ENCODE results near the gene ASTN2. TPM values are rescaled to one million over a fixed set of nuclear protein-coding genes. Genes with fewer than 3 reads are reported as not detected.

The ASTN2 gene
- total RNA-seq, 1 donor from 2014 or later, result 12.2 TPM

GRCh38 chr9:116706310-116707290, 708.3 kb downstream of the ASTN2 start:
- H3K36me3 ChIP-seq (ENCODE audit: control insufficient read depth, insufficient read depth, low read length), result no peaks in the 10 kb centered on the region
- DNase-seq (ENCODE audit: low read depth), result no peak
- TF ChIP-seq, protein P1, sequence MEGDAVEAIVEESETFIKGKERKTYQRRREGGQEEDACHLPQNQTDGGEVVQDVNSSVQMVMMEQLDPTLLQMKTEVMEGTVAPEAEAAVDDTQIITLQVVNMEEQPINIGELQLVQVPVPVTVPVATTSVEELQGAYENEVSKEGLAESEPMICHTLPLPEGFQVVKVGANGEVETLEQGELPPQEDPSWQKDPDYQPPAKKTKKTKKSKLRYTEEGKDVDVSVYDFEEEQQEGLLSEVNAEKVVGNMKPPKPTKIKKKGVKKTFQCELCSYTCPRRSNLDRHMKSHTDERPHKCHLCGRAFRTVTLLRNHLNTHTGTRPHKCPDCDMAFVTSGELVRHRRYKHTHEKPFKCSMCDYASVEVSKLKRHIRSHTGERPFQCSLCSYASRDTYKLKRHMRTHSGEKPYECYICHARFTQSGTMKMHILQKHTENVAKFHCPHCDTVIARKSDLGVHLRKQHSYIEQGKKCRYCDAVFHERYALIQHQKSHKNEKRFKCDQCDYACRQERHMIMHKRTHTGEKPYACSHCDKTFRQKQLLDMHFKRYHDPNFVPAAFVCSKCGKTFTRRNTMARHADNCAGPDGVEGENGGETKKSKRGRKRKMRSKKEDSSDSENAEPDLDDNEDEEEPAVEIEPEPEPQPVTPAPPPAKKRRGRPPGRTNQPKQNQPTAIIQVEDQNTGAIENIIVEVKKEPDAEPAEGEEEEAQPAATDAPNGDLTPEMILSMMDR (IDR thresholded peaks at IDR 0.05; ENCODE audit: insufficient read depth, low read length, poor library complexity, severe bottlenecking), result no peak
- H3K4me3 ChIP-seq (ENCODE audit: low read depth, low read length), result no peak overlapping the region
- no peaks in the 10 kb centered on the region for H3K27me3 ChIP-seq (ENCODE audit: control insufficient read depth, insufficient read depth, low read length)

GRCh38 chr9:116705531-116705930, 709.3 kb downstream of the ASTN2 start:
- Histone ChIP-seq H3K27me3 (ENCODE audit: control insufficient read depth, insufficient read depth, low read length) (no peaks in the 10 kb centered on the region), H3K36me3 (ENCODE audit: control insufficient read depth, insufficient read depth, low read length) (no peaks in the 10 kb centered on the region), H3K4me3 (ENCODE audit: low read depth, low read length) (no peak overlapping the region)
- no peak for DNase-seq (ENCODE audit: low read depth)
- TF ChIP-seq, protein P1 (IDR thresholded peaks at IDR 0.05; ENCODE audit: insufficient read depth, low read length, poor library complexity, severe bottlenecking), result no peak

- no peaks in the 10 kb centered on the region for H3K27me3 ChIP-seq (ENCODE audit: control insufficient read depth, insufficient read depth, low read length)
- TF ChIP-seq, protein P1 (IDR thresholded peaks at IDR 0.05; ENCODE audit: insufficient read depth, low read length, poor library complexity, severe bottlenecking), result no peak
- no peak for DNase-seq (ENCODE audit: low read depth)
- no peak overlapping the region for H3K4me3 ChIP-seq (ENCODE audit: low read depth, low read length)
- H3K36me3 ChIP-seq (ENCODE audit: control insufficient read depth, insufficient read depth, low read length), result peaks cover 1% of the 10 kb centered on the region
Observed at GRCh38 chr9:116704470-116704869, 710.4 kb downstream of the ASTN2 start.

GRCh38 chr9:116703634-116704033, 711.2 kb downstream of the ASTN2 start:
- DNase-seq (ENCODE audit: low read depth), result no peak
- TF ChIP-seq, protein P1 (IDR thresholded peaks at IDR 0.05; ENCODE audit: insufficient read depth, low read length, poor library complexity, severe bottlenecking), result no peak
- Histone ChIP-seq H3K4me3 (ENCODE audit: low read depth, low read length) (no peak overlapping the region), H3K36me3 (ENCODE audit: control insufficient read depth, insufficient read depth, low read length) (peaks cover 1% of the 10 kb centered on the region), H3K27me3 (ENCODE audit: control insufficient read depth, insufficient read depth, low read length) (no peaks in the 10 kb centered on the region)

- Histone ChIP-seq H3K36me3 (ENCODE audit: control insufficient read depth, insufficient read depth, low read length) (peaks cover 1% of the 10 kb centered on the region), H3K27me3 (ENCODE audit: control insufficient read depth, insufficient read depth, low read length) (no peaks in the 10 kb centered on the region), H3K4me3 (ENCODE audit: low read depth, low read length) (no peak overlapping the region)
- no peak for DNase-seq (ENCODE audit: low read depth)
- TF ChIP-seq, protein P1 (IDR thresholded peaks at IDR 0.05; ENCODE audit: insufficient read depth, low read length, poor library complexity, severe bottlenecking), result no peak
Observed at GRCh38 chr9:116701940-116702642, 712.8 kb downstream of the ASTN2 start.
